Neural progenitor cell (in vitro differentiated cells): ENCODE data around the gene SKAP2. TPM values are rescaled to one million over a fixed set of nuclear protein-coding genes. Genes with fewer than 3 reads are reported as not detected.

Experiments
- DNase-seq: peaks from one replicate; pipeline ENCODE4 v3.0.0-alpha.2; 2016; ENCODE audit warnings: low spot score
- H2AFZ ChIP-seq: fragments of 200-600 bp; sonication (generic); replicated peaks from 2 replicates; pipeline ENCODE4 v1.6.1; 2016; ENCODE audit warnings: antibody characterized with exemption
- H3F3A ChIP-seq: fragments of 200-600 bp; sonication (generic); 2 replicates; pipeline ENCODE4 v1.6.1; 2016; ENCODE audit warnings: antibody characterized with exemption, low read depth
- H3K27ac ChIP-seq: fragments of 200-600 bp; sonication (generic); 2 replicates; pipeline ENCODE4 v1.5.1; 2016; ENCODE audit warnings: mild to moderate bottlenecking
- H3K27me3 ChIP-seq: fragments of 200-600 bp; sonication (generic); 2 replicates; pipeline ENCODE4 v1.6.1; 2016; ENCODE audit warnings: mild to moderate bottlenecking, moderate library complexity
- H3K36me3 ChIP-seq: fragments of 200-600 bp; sonication (generic); 2 replicates; pipeline ENCODE4 v1.5.1; 2016
- H3K4me1 ChIP-seq: fragments of 200-600 bp; sonication (generic); 2 replicates; pipeline ENCODE4 v1.6.1; 2016; ENCODE audit warnings: mixed run types
- H3K4me2 ChIP-seq: fragments of 200-600 bp; sonication (generic); 2 replicates; pipeline ENCODE4 v1.6.1; 2016
- H3K4me3 ChIP-seq: fragments of 200-600 bp; sonication (generic); 2 replicates; pipeline ENCODE4 v1.5.1; 2016
- H3K79me2 ChIP-seq: fragments of 200-600 bp; sonication (generic); 2 replicates; pipeline ENCODE4 v1.6.1; 2016; ENCODE audit warnings: low read depth
- H3K9ac ChIP-seq: fragments of 200-600 bp; sonication (generic); 2 replicates; pipeline ENCODE4 v1.6.1; 2016
- H3K9me3 ChIP-seq: fragments of 200-600 bp; sonication (generic); 2 replicates; pipeline ENCODE4 v1.5.1; 2016; ENCODE audit warnings: low read depth
- H4K20me1 ChIP-seq: fragments of 200-600 bp; sonication (generic); 2 replicates; pipeline ENCODE4 v1.6.1; 2016; ENCODE audit warnings: low read depth
- H3K27ac Mint-ChIP-seq: 3 replicates; pipeline ENCODE4 v1.8.0; 2021; ENCODE audit warnings: mixed read lengths
- H3K27me3 Mint-ChIP-seq: 2 replicates; pipeline ENCODE4 v1.8.0; 2022; ENCODE audit warnings: low read depth, mild to moderate bottlenecking, inconsistent platforms, moderate library complexity, mixed read lengths; ENCODE audit not compliant: insufficient read depth
- H3K36me3 Mint-ChIP-seq: 3 replicates; pipeline ENCODE4 v1.8.0; 2021; ENCODE audit warnings: mixed read lengths
- H3K4me1 Mint-ChIP-seq: 3 replicates; pipeline ENCODE4 v1.8.0; 2021; ENCODE audit warnings: mixed read lengths
- H3K4me3 Mint-ChIP-seq: 3 replicates; pipeline ENCODE4 v1.8.0; 2021; ENCODE audit warnings: mild to moderate bottlenecking, moderate library complexity, mixed read lengths
- H3K9me3 Mint-ChIP-seq: 3 replicates; pipeline ENCODE4 v1.8.0; 2020; ENCODE audit warnings: mixed read lengths
- EZH2 ChIP-seq: fragments of 200-600 bp; sonication (generic); IDR thresholded peaks from 2 replicates; pipeline ENCODE4 v1.6.1; 2017; ENCODE audit warnings: antibody characterized with exemption, mild to moderate bottlenecking, moderate library complexity
- EZH2phosphoT487 ChIP-seq: fragments of 200-600 bp; sonication (generic); IDR thresholded peaks from 2 replicates; pipeline ENCODE4 v1.6.1; 2017; ENCODE audit warnings: antibody characterized with exemption
- total RNA-seq: library from RNA; depleted of rRNA; stranded (reverse); fragments of >200 nt; gene quantifications from 2 replicates; pipeline ENCODE4 v1.2.3, GENCODE V29; 2015; ENCODE audit warnings: low replicate concordance
- TF ChIP-seq, protein P1 (sequence below): fragments of 200-600 bp; sonication (generic); IDR thresholded peaks from 2 replicates; pipeline ENCODE4 v1.5.1; 2017; ENCODE audit warnings: antibody characterized with exemption, mild to moderate bottlenecking

SKAP2 gene
- total RNA-seq, 1 donor from 2014 or later, result 6.3 TPM

DNA sequence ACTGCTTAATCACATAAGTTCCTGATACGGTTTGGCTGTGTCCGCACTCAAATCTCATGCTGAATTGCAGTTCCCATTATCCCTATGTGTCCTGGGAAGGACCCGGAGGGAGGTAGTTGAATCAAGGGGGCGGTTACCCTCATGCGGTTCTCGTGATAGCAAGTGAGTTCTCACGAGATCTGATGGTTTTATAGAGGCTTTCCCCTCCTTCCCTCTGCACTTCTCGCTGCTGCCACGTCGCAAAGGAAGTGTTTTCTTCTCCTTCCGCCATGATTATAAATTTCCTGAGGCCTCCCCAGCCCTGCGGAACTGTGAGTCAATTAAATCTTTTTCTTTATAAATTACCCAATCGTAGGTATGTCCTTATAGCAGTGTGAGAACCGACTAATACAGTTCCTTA, 226.2 kb downstream of the SKAP2 start:
- H3K4me2 ChIP-seq, result no peak overlapping the region
- no peaks in the 10 kb centered on the region for H3F3A ChIP-seq
- H3K9ac ChIP-seq, result no peak overlapping the region
- TF ChIP-seq EZH2, result no peak
- no peak for TF ChIP-seq EZH2phosphoT487
- TF ChIP-seq, protein P1, sequence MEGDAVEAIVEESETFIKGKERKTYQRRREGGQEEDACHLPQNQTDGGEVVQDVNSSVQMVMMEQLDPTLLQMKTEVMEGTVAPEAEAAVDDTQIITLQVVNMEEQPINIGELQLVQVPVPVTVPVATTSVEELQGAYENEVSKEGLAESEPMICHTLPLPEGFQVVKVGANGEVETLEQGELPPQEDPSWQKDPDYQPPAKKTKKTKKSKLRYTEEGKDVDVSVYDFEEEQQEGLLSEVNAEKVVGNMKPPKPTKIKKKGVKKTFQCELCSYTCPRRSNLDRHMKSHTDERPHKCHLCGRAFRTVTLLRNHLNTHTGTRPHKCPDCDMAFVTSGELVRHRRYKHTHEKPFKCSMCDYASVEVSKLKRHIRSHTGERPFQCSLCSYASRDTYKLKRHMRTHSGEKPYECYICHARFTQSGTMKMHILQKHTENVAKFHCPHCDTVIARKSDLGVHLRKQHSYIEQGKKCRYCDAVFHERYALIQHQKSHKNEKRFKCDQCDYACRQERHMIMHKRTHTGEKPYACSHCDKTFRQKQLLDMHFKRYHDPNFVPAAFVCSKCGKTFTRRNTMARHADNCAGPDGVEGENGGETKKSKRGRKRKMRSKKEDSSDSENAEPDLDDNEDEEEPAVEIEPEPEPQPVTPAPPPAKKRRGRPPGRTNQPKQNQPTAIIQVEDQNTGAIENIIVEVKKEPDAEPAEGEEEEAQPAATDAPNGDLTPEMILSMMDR, result no peak
- H3K9me3 ChIP-seq, result no peaks in the 10 kb centered on the region
- H3K36me3 ChIP-seq, result no peaks in the 10 kb centered on the region
- Mint-ChIP-seq H3K36me3 (no peaks in the 10 kb centered on the region), H3K9me3 (no peaks in the 10 kb centered on the region), H3K27ac (no peak overlapping the region), H3K27me3 (peaks cover 9% of the 10 kb centered on the region), H3K4me3 (no peak overlapping the region), H3K4me1 (no peaks in the 10 kb centered on the region)
- H3K79me2 ChIP-seq, result no peaks in the 10 kb centered on the region
- H3K27ac ChIP-seq, result no peak overlapping the region
- no peaks in the 10 kb centered on the region for H4K20me1 ChIP-seq
- no peak overlapping the region for H3K4me3 ChIP-seq
- no peaks in the 10 kb centered on the region for H3K27me3 ChIP-seq
- no peak overlapping the region for H2AFZ ChIP-seq
- no peaks in the 10 kb centered on the region for H3K4me1 ChIP-seq
- DNase-seq, result no peak

DNA sequence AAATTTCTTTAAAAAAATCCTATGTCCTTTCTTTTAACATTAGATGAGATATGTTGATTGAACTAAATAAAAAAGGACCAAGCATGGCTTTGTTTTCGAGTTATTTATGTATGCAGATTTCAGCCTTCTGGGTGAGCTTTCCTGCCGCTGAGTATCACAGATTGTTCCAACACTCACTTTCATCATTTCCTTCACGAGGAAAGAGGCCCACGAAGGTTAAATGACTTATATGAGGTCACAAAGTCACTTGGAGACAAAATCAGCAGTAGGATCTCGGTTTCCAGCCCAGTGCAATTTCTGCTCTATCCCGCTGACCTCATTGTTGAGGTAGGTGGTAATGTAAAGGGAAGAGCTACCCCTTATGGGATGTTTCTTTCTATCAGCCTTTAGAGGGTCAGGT, 226.8 kb downstream of the SKAP2 start:
- Histone ChIP-seq H3K9me3 (no peaks in the 10 kb centered on the region), H3K36me3 (no peaks in the 10 kb centered on the region), H2AFZ (no peak overlapping the region), H3F3A (no peaks in the 10 kb centered on the region), H3K27me3 (no peaks in the 10 kb centered on the region), H3K4me3 (no peak overlapping the region), H3K4me1 (no peaks in the 10 kb centered on the region), H3K79me2 (no peaks in the 10 kb centered on the region), H3K4me2 (no peak overlapping the region), H3K27ac (no peak overlapping the region), H4K20me1 (no peaks in the 10 kb centered on the region), H3K9ac (no peak overlapping the region)
- H3K27me3 Mint-ChIP-seq, result peaks cover 9% of the 10 kb centered on the region
- H3K36me3 Mint-ChIP-seq, result no peaks in the 10 kb centered on the region
- no peaks in the 10 kb centered on the region for H3K9me3 Mint-ChIP-seq
- no peak overlapping the region for H3K4me3 Mint-ChIP-seq
- no peak overlapping the region for H3K27ac Mint-ChIP-seq
- no peak for DNase-seq
- H3K4me1 Mint-ChIP-seq, result no peaks in the 10 kb centered on the region
- TF ChIP-seq, protein P1, result no peak
- no peak for TF ChIP-seq EZH2
- TF ChIP-seq EZH2phosphoT487, result no peak

DNA sequence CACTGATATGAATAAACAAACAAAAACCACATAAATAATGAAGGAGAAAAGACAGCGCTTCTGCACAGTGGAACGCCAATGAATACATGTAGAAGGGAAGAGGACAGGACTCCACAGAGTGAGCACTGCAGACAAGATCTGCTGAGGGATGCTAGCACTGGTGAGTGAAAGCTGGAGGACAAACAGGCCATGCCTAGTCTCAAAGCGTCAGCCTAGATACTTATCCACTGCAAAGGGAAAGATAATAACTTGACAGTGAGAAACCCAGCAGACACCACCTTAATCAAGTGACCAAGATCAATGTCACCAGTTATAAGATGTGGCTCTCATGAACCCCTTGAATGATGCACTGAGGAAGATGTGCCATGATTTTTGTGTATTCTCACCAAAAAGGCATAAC, 227.6 kb downstream of the SKAP2 start:
- no peak overlapping the region for H3K27ac Mint-ChIP-seq
- Histone ChIP-seq H3K79me2 (no peaks in the 10 kb centered on the region), H3F3A (no peaks in the 10 kb centered on the region), H3K27ac (no peak overlapping the region), H4K20me1 (no peaks in the 10 kb centered on the region), H3K4me2 (no peak overlapping the region), H3K9ac (no peak overlapping the region), H3K4me1 (no peaks in the 10 kb centered on the region), H2AFZ (no peak overlapping the region), H3K27me3 (no peaks in the 10 kb centered on the region), H3K36me3 (no peaks in the 10 kb centered on the region), H3K9me3 (no peaks in the 10 kb centered on the region), H3K4me3 (no peak overlapping the region)
- no peaks in the 10 kb centered on the region for H3K4me1 Mint-ChIP-seq
- no peaks in the 10 kb centered on the region for H3K36me3 Mint-ChIP-seq
- DNase-seq, result no peak
- peaks cover 9% of the 10 kb centered on the region for H3K27me3 Mint-ChIP-seq
- TF ChIP-seq EZH2phosphoT487, result no peak
- TF ChIP-seq EZH2, result no peak
- TF ChIP-seq, protein P1, result no peak
- H3K9me3 Mint-ChIP-seq, result no peaks in the 10 kb centered on the region
- H3K4me3 Mint-ChIP-seq, result no peak overlapping the region
